ENCODE measurements around the gene HAGH.

HAGH gene

GRCh38 chr16:1794908-1795666 lies 31.5 kb downstream of the HAGH start:
- TF ChIP-seq CTCF (IDR thresholded peaks at IDR 0.05; ENCODE audit: low read depth, low read length, missing control alignments): no peak
- DNase-seq (ENCODE audit: low read depth): no peak
- no peak overlapping the region for H3K4me3 ChIP-seq (ENCODE audit: low read depth, low read length)

GRCh38 chr16:1794221-1794871 lies 32.3 kb downstream of the HAGH start:
- H3K4me3 ChIP-seq (ENCODE audit: low read depth, low read length): no peak overlapping the region
- no peak for DNase-seq (ENCODE audit: low read depth)
- TF ChIP-seq CTCF (IDR thresholded peaks at IDR 0.05; ENCODE audit: low read depth, low read length, missing control alignments): no peak

- no peak for TF ChIP-seq CTCF (IDR thresholded peaks at IDR 0.05; ENCODE audit: low read depth, low read length, missing control alignments)
- DNase-seq (ENCODE audit: low read depth): no peak
- no peak within 1 kb of the TSS for H3K4me3 ChIP-seq (ENCODE audit: low read depth, low read length)
Measured at GRCh38 chr16:1793578-1794220, 32.9 kb downstream of the HAGH start, which contains the start of gene IGFALS. TSS of gene IGFALS (minus strand) at chr16:1793705. CDS start at chr16:1793652, 53 bp downstream.

- TF ChIP-seq CTCF (IDR thresholded peaks at IDR 0.05; ENCODE audit: low read depth, low read length, missing control alignments): no peak
- no peak for DNase-seq (ENCODE audit: low read depth)
- H3K4me3 ChIP-seq (ENCODE audit: low read depth, low read length): no peak overlapping the region
Measured at GRCh38 chr16:1792836-1793577, 33.6 kb downstream of the HAGH start.

- no peak for TF ChIP-seq CTCF (IDR thresholded peaks at IDR 0.05; ENCODE audit: low read depth, low read length, missing control alignments)
- no peak for DNase-seq (ENCODE audit: low read depth)
Measured at GRCh38 chr16:1791943-1792812, 34.4 kb downstream of the HAGH start.

More at GRCh38 chr16:1791943-1792812, 34.4 kb downstream of the HAGH start:
- H3K4me3 ChIP-seq (ENCODE audit: low read depth, low read length): no peak overlapping the region
